Measurements from ENCODE around the gene LNX1.

The LNX1 gene

GRCh38 chr4:53571936-53572599 lies 19.2 kb downstream of the LNX1 start:
- no peak for DNase-seq

GRCh38 chr4:53563824-53564223 lies 27.5 kb downstream of the LNX1 start:
- peak; percentile 12 to 44 for DNase-seq

GRCh38 chr4:53562409-53562808 lies 28.9 kb downstream of the LNX1 start:
- DNase-seq, result no peak

DNA sequence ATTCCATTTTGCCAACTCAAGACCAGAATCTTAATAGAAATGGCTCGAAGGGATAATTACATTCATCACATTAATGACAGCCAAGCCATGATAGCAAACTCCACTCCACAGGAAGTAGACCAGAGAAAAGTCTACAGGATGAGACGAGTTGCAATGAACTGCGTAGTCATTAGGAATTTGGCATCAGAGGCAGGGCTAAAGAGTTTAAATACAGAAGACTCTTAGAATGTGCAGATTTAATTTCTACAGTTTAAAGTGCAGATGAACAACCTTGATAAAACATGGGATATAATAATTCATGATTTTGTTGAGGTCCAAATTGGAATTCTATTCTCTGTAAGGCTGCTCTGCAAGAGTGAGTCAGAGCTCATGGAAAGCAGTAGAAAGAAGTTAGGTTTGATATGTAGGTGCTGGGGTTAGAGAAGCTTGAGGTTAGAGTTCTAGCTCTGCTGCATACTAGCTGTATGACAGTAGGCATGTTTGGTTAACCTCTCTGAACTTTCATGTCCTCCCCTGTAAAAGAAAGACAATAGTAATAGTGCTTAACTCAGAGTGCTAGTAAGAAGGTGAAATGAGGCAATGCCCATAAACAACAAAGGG lies 32.2 kb downstream of the LNX1 start:
- DNase-seq, result no peak

GRCh38 chr4:53558065-53558801 lies 33.1 kb downstream of the LNX1 start:
- no peak for DNase-seq

DNA sequence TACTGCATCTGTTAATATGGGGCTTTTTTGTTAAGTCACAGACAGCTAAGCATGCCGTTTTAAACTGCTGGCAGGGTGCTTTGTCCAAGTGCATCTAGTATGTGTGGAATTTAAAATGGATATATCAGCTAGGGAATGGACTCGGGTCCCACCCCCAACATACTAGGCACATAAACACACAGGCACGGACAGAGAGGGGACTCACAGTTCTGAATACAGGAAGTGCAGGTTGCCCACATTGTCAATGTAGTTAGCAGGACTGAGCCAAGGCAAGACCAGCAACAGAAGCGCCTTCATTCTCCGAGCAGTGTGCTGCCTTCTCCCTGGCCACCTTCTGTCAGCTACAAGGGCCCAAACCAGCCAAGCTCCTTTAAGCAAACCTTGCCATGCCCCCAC lies 33.6 kb downstream of the LNX1 start:
- DNase-seq, result no peak

DNA sequence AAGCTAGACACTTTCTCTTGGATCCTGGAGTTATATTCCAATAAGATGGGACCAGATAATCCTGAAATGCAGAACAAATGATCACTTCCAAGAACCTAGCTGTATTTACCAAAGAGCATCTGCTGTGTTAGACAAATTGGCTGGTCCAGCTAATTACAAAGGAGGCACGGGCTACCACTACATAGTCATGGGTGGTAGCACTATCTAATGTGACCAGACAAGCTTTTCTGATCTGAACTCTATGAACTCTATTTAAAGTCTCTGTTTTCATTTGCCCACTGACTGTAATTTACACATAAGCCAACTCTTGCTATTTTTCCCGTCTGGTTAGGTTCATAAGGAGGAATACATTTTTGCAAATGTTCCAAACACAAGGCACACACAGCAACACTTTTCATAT lies 34.6 kb downstream of the LNX1 start:
- DNase-seq, result no peak

DNA sequence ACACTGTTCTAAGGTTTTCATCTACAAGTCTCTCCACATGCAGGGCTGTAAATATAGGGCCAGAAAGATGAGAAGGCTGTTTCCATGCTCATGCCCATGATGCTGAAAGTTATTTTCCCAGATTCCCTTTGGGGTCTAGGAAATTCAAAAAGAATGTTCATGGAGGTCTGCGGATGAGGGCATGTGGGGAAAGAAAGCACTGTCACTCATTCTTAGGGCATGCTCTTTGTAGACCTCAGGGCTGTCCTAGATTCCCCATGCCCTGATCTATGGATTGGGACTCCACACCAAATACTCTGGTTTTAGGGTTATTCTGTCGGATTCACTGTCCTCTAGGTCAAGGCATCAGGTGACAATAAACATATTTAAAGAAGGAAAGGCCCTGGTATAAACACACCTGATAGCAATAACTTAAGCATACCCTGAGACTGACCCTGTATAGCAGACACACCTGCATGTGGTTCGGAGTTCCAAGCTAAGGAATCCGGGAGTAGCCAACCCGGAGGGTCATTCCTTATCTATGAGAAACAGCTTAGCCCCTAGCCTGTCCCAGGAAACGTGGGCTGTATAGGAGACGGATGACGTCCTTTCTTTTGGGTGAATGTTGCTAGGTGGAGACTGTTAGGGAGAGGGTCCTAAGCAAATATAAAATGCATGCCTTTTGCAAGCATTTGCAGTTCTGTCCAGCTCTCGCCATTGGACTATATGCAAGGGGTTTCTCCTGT lies 37.6 kb downstream of the LNX1 start:
- no peak for DNase-seq

DNA sequence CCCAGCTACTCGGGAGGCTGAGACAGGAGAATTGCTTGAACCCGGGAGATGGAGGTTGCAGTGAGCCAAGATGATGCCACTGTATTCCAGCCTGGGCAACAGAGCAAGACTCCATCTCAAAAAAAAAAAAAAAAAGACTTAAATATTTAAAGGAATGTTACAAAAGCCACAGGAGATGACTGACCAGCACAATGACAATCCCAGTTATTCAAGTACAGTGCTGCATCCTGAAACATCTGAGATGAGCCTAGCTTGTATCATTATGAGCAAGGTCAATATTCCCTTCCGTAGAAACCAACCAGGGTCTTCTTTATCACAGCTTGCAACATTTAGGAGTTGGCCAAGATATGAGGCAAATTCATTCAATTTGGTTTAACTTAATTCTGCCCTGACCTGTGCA lies 38.6 kb downstream of the LNX1 start:
- no peak for DNase-seq

- no peak for DNase-seq
Observed at GRCh38 chr4:53551958-53552357, 39.3 kb downstream of the LNX1 start.

DNA sequence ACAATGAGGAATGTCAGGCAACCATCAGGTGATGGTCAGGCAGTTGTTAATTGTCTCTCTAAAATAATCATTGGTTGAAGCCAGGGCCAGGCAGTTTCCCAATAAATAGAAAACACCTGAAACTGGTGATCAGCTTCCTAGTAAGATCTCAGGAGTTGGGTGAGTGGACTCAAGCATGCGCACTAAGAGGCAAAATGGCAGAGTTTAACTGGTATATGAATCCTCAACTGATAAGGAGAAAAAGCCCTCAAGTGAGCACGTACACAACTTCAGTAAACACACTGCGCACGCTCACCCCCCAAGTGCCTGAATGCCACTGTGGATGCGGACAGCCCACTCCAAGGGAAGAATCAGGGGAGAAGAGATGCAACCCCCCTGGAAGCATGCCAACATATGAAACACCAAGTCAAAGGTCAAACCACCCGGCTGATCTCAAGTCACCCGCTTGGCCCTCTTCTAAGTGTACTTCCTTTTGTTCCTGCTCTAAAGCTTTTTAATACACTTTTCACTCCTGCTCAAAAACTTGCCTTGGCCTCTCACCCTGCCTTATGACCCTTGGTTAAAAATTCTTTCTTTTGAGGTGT lies 39.9 kb downstream of the LNX1 start:
- no peak for DNase-seq

DNA sequence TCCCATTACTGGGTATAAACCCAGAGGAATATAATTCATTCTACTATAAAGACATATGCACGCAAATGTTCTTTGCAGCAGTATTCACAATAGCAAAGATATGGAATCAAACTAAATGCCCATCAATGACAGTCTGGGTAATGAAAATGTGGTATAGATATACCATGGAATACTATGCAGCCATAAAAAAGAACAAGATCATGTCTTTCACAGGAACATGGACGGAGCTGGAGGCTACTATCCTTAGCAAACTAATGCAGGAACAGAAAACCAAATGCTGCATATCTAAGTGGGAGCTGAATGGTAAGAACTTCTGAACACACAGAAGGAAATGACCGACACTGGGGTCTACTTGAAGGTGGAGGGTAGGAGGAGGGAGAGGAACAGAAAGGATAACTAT lies 42.6 kb downstream of the LNX1 start:
- DNase-seq, result no peak

- DNase-seq, result no peak
Observed at GRCh38 chr4:53547983-53548382, 43.3 kb downstream of the LNX1 start.

DNA sequence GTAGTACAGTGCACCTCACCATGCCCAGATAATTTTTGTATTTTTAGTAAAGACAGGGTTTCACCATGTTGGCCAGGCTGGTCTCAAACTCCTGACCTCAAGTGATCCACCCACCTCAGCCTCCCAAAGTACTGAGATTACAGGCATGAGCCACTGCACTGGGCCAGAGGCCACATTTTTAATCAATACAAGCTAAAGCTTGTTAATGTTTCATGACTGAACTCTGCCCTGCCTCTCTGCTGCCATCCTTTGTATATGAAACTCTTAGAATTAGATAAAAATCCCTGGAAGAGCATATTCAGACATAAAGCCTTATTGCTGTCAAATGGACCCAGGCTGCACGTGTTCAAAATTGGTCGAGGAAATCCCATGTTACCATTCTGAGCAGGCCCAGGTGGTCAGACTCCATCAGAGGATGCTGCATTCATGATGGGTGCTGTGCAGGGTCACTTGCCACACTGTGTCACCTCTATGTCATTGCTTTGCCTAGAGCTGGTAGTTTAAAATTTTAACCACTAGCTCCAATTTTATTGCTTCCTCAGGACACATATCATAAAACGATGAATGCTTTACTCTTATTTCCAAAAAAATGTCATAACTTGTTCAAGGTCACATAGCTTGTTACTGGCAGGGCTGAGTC lies 45.2 kb downstream of the LNX1 start:
- no peak for DNase-seq

- no peak for DNase-seq
Observed at GRCh38 chr4:53545273-53545672, 46.0 kb downstream of the LNX1 start.

GRCh38 chr4:53543561-53543960 lies 47.7 kb downstream of the LNX1 start:
- DNase-seq, result no peak

GRCh38 chr4:53541577-53542206 lies 49.6 kb downstream of the LNX1 start:
- DNase-seq, result no peak

DNA sequence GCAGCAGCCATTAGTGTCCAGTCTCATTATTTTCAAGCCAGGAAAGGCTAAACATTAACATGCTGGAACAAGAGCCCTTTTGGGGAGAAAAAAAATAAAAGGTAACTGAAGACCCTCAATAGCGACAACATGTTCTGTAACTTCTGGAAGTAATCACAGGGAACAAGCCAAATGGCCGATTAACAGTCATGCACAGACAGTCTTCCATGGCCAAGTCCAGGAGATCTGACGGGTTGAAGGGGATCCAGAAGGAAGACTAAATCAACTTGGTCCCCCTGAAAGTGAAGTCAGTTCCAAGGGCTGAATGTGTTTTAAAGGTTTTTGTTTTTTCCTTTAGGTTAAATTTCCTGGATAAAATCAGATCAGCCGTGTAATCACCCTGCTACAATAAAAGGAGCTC lies 52.5 kb downstream of the LNX1 start:
- no peak for DNase-seq

- no peak for DNase-seq
Observed at GRCh38 chr4:53537606-53538005, 53.7 kb downstream of the LNX1 start.

GRCh38 chr4:53536328-53536727 lies 55.0 kb downstream of the LNX1 start:
- DNase-seq, result no peak

DNA sequence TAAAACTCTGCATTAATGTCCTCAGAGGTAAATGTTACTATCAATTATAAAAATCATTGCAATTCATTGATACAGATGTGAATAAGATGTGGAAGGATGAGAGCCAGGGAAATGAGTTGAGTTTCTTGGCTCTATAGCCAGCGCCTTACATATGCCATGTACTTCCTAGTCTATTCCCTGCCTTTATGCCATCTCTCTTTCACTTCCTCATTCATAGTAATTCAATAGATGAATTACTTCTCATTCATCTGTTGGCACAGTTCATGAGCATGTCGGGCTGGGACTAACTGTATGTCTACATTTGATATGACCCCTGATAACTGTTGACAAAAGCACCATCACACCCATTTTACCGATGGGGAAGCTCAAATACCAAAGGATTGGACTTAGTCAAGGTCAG lies 55.7 kb downstream of the LNX1 start:
- DNase-seq, result no peak

DNA sequence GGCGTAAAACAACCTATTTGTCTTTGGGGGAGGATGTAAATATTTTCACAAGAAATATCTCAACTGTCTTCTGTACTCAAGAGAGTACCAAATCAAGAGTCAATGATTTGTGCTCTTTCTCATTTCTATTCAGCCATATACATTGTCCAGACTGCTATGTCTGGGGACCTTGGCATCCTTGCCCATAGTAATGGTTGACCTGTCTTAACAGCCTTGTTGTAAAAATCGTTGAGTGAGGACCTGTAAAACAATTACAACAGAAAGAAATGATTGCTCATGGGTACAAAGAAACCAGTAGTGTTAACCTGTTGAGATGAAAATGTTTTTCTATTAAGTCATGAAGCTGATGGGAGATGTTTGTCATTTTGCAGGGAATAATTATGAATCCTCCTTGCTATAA lies 56.6 kb downstream of the LNX1 start:
- no peak for DNase-seq

Measured in activated CD4-positive, alpha-beta T cell treated with anti-CD3 and anti-CD28 coated beads, Interleukin-2, amount 50 U/mL, for 48 hours (primary cell).